Thyroid gland (tissue), 4 donors: ENCODE measurements around the gene CFAP221.

Experiments used
- POLR2A ChIP-seq, 2 donors: fragments of 450-650 bp; IDR thresholded peaks; one replicate each; pipeline ENCODE4 v1.6.1; 2017; ENCODE audit warnings: antibody characterized with exemption in 2 of 2, mild to moderate bottlenecking in 2 of 2, moderate library complexity in 1 of 2
- TF ChIP-seq, protein P1 (sequence below), 6 experiments: fragments of 200-600 bp in 3 of 6; fragments of 450-650 bp in 3 of 6; sonication (generic) in 3 of 6; IDR thresholded peaks; one replicate each; pipeline ENCODE4 v1.5.1; 2016 to 2019; ENCODE audit warnings: antibody characterized with exemption in 6 of 6, mild to moderate bottlenecking in 2 of 6, inconsistent platforms in 1 of 6, moderate library complexity in 1 of 6

DNA sequence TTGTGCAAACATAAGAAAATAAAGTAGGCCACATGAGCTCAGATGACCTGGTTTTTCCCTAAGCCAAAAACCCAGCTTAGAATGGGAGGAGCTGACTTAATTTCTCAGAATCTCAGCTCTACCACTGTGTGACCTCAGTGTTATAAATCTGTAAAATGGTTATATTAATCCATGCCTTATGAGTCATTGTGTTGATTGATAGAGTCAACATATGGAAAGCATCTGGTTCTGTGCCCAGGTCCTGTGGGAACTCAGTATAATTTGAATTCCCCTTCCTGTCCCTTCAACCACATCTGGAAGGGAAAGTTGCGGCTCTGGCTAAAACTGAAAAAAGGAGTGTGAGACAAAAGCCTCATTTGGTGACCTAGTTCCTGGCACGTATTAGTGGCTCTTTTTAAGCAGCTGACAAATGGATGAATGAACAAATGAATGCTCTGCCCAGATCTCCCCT lies 160.4 kb downstream of the CFAP221 start:
- TF ChIP-seq, protein P1, sequence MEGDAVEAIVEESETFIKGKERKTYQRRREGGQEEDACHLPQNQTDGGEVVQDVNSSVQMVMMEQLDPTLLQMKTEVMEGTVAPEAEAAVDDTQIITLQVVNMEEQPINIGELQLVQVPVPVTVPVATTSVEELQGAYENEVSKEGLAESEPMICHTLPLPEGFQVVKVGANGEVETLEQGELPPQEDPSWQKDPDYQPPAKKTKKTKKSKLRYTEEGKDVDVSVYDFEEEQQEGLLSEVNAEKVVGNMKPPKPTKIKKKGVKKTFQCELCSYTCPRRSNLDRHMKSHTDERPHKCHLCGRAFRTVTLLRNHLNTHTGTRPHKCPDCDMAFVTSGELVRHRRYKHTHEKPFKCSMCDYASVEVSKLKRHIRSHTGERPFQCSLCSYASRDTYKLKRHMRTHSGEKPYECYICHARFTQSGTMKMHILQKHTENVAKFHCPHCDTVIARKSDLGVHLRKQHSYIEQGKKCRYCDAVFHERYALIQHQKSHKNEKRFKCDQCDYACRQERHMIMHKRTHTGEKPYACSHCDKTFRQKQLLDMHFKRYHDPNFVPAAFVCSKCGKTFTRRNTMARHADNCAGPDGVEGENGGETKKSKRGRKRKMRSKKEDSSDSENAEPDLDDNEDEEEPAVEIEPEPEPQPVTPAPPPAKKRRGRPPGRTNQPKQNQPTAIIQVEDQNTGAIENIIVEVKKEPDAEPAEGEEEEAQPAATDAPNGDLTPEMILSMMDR (IDR thresholded peaks at IDR 0.05), result no peak
- TF ChIP-seq POLR2A (IDR thresholded peaks at IDR 0.05), result no peak
